ENCODE results near the gene PLEKHH1.

The PLEKHH1 gene

DNA sequence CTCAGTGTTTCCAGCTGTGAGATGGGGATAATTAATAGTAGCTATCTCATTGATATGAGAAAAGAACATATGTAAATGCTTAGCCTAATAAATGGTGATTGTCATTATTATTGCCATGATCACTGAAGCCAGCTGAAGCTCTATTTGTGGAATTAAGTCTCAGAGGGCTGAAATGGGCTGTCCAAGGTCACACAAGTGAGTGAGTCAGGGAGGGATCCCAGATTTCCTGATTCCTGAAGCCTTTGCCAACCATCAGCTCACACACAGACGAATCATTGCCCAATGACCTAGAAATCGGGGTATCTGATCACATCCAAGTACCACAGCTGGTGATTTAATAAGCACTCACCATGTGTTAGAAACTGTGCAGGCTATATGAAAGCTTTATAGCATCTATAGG lies 23.0 kb upstream of the PLEKHH1 start:
- no peak for DNase-seq (ENCODE audit: low read depth in 2 of 2)

DNA sequence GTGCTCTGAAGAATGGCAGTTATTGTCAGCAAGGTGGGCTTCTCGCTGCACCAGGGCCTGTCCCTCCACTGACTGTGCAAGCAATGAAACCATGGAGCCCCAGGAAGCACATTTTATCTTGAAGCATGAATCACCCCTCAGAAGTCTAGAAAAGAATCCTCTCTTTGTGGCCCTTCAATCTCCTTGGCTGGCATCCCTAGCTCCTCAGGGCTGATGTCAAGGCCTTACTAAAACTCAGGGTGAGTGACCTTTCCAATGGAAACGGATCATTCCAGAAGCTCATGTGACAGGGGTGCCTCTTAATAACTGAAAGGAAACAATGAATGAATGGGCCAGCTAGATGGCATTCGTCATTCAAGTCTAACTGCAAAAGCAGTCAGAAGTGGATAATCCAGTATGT lies 22.3 kb upstream of the PLEKHH1 start:
- DNase-seq (ENCODE audit: low read depth in 2 of 2), result no peak

DNA sequence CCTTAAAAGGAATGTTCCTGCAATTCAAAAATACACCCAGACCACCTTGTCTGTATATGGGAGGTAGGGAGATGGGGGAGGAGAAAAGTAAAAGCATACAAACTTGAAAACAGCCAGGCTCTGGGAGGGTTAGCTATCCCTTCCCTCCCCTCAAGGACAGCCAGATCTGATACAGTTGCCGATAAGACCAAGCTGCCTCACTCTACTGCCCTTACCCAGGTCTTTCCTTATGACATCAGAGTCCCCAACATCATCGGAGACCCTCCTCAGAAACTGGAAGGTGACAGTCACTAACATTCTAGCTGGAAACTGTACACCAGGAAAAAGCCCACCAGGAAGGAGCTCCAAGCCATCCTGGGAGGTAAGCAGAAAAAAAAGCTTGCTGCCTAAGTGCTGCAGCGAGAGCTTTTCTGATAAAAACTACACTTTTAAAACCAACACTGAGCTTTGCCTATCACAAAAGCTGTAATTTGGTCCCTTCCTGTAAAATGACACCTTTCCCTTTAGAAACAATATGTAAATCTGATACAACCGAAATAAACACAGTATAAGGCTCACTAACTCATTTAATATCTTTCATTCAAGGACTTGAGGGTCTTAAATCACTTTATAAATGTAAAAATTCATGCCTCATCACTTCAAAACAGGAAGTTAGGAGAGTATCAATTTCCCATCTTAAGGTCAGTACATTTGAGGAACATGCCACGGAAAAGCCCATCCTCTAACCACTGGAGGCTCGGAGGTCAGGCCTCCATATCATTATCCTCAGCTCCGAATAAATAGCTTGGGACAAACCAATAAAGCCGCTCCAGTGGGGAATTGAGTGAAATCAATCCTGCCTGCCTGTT lies 20.4 kb upstream of the PLEKHH1 start:
- DNase-seq (ENCODE audit: low read depth in 2 of 2), result no peak

DNA sequence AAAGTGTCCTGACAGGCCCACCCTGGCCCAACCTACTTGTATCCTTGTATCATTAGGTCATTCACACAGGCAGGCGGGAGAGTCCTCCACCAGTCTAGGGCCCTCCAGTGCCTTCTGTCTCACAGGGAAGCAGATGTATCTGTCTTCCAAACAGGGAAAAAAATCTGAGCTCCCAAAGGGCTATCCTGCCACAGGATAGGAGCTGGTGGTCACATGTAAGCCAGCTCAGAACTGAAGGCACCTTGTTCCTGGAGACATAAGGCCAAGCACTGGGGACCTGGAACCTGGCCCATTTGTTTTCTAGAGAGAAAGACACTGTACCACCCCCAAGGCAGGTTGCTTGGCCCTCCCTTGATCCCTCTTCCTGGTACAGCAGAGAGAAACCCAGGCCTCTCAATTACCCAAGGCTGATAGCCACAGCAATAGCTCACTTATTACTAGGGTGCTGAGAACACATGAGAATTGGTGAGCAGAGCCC lies 19.4 kb upstream of the PLEKHH1 start:
- DNase-seq (ENCODE audit: low read depth in 2 of 2), result no peak

DNA sequence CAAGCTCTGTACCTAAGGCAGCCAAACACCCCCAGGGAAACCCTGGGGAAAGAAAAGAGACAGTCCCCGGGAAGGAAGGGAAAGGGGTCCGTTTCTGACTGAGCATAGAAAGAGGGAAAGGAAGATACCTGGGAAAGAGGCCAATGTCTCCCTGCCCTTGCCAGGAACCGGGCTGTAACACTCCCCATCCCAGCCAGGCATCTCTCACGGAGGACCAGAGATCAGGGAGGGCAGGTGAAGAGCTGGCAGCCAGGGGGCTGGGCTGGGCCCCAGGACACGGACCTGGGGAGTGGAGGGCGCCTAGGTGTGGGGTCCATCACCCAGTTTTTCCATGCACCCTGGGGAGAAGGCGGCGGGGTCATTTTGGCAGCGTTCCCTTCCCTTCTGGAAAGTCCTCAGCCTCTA lies 18.9 kb upstream of the PLEKHH1 start:
- no peak for DNase-seq (ENCODE audit: low read depth in 2 of 2)

DNA sequence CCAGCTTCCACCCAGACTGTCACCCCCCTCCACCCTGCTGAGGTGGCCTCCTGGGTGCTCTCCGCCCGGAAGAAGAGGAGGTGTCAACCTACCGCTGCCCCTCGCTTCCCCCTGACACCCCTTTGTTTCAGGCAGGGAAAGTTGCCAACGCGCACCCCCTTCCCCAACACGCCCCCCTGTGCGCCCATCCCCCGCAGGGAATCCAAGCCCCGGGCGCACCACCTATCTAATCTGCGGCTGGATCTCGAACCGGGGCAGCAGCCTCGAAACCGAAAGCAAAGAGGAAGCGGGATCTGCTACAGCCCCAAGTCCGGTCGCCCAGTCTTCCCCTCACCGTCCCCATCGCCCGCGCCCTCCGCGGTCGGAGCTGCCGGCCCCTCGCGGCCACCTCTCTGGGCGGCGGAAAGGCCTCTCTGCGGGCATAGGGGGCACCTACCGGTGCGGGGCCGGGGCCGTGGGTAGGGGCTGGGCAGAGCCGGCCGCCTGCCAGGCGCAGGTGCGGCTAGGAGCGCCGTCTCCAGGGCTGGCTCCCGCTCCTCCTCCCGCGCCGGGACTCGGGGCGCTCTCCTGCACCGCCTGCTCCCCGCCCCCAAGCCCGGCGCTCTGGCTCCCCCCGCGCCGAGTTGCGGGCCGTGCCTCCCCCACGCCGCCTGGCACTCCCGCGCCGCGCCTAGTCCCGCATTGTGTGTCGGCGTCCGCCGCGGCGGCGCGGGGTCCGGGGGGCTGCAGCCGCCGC lies 18.3 kb upstream of the PLEKHH1 start:
- peak in 1 of 2 donors; percentile 18 for DNase-seq (ENCODE audit: low read depth in 2 of 2)

DNA sequence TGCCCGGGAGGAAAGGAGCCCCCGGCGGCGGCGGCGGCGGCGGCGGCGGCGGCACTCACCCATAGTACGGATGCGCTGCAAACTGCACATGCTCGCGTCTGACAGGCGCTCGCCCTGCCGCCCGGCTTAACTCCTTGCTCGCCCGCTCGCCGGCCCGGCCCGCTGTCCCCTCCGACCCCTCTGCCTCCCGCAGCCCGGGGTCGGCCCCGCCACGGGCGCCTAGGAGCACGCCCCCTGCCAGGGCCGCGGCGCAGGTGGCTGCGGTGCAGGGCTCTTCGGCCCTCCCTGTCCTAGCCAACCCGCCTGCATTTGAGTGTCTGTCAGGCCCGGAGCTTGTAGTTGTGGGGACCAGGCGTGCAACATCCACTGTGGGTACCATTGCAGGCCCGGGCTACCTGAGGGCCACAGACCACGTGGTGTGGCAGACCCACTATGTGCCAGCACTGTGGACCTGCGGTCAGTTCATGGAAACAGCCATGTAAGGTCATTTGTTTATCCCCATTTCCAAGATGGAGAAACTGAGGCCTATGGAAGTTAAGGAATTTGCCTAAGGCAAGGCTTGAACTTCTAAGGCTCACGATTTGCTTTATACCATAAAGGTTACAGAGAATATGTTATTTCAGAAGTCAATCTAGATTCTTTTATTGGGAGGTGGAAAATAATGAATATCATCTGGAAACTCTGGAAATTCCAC lies 17.6 kb upstream of the PLEKHH1 start:
- DNase-seq (ENCODE audit: low read depth in 2 of 2), result no peak

DNA sequence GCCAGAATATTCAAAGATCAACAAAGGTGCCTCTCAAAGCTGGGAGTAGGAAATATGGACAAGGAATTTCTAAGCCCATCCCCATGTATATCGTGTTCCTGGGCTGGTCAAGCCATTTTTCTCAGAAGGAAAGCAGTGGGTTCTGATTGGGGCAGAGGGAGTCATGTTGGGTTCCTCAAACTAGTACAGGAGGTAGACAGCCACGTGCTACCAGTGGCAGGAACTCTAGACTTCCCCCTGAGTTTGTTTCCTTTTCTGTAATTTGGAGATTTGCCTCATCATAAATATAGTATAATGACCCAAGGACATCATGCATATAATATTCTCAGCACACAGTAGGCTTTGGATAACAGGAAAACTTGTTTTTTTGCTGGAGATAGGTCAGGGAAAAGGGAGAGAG lies 16.4 kb upstream of the PLEKHH1 start:
- no peak for DNase-seq (ENCODE audit: low read depth in 2 of 2)

DNA sequence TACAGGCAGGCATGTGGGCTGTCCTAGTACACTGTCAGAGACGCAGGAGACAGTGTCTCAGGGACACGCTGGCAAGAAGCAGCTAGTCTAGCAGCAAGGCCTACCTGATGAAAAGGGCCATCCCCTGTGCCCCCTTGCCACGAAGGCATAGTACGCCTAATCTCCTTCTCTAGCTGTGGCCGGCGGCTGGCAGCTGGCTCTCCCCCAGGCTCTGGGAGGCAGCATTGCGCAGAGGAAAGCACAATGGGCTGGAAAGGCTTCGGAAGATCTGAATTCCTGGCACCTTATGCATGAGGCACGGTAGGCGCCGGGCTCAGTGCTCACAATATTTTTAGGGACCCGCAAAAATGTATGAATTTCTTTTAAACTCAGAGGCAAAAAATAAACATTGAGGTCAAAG lies 16.0 kb upstream of the PLEKHH1 start:
- no peak for DNase-seq (ENCODE audit: low read depth in 2 of 2)

DNA sequence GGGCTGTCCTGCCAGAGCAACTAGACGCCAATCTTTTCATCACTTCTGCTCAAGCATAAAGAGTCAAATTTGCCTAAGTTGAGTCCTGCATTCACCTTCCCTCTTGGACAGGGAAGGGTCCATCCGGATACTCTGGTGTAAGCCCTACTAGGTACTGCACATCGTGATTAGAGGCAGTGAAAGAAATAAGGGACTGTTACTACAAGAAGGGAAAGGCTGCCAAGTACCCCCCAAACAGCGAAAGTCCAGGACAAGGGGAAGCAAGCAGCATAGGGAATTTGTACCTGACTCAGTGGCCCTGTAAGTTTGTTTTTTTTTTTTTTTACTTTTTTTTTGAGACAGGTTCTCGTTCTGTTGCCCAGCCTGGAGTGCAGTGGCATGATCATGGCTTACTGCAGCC lies 13.7 kb upstream of the PLEKHH1 start:
- no peak for DNase-seq (ENCODE audit: low read depth in 2 of 2)

DNA sequence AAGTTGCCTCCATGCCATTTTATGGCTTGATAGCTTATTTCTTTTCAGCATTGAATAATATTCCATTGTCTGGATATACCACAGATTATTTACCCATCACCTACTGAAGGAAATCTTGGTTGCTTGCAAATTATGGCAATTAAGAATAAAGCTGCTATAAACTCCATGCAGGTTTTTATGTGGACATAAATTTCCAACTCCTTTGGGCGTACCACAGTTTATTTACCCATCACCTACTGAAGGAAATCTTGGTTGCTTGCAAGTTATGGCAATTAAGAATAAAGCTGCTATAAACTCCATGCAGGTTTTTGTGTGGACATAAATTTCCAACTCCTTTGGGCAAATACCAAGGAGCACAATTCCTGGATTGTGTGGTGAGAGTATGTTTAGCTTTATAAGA lies 12.6 kb upstream of the PLEKHH1 start:
- DNase-seq (ENCODE audit: low read depth in 2 of 2), result no peak

DNA sequence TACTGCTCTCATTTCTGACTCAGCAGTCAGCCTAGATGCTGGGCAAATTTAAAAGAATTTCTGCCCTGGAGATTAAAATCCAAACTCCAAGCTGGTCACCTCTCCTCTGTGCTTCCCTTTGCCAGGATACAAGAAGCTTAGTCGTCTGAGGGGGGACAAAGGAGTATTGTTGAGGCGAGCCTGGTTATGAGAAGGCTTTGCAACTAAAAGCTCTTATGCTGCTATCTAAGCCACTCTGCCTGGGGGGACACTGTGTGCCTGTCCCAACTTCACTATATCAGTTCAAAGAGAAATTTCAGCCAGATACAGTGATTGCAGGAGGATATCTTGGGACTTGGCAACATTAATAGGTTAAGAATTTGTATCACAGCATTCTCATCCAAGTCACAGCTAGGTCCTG lies 10.8 kb upstream of the PLEKHH1 start:
- no peak for DNase-seq (ENCODE audit: low read depth in 2 of 2)

DNA sequence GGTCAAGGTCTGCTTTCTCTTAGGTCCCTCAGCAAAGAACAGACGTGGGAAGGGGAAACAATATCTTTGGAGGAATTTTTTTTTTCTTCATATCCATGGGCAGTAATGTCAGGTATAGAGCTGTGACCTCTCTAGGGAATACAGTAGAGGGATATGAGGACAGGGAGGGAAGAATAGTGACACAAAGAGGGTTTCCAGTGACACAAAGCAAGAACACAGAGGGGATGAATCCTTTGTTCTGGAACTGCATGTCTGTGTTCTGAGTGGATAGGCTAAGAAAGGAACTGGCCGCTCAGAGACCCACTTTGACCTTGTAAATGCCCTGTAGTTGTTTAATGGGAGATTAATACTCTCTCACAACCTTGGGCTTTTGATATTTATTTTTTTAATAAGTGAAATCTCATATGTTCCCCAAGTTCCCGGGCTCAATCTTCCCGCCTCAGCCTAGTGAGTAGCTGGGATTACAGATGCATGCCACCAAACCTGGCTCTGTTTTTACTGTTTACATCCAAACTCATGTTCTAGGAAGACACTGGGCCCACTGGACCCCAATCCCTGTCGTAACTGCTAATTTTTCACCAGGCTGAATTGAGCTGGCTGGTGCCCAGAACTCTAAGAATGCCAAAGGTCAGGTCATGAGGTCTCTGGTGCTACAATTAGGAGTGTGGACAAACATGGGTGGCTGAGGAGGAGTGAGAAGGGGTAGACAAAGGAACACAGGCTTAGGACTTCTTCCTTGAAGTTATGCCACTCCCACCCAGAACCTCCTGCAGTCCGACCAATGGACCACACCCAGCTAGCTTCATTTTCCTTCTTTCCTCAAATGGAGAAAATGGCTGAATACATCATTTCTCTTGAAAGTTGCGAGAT lies 9.1 kb upstream of the PLEKHH1 start:
- no peak for DNase-seq (ENCODE audit: low read depth in 2 of 2)

DNA sequence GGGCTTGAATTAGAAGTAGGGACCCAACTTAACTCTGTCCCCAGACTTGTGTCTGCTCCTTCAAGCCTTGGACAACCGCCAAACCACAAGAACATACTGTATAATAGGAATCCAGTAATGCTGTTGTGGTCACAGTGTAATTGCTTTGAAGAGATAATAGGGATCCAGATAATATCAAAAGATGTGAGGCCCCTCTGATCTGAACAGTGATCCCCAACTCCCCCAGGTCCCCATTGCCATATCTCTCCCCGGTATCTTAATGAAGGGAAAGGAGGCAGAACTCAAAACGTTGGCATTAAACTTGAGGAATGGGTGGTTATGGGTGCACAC lies 8.5 kb upstream of the PLEKHH1 start:
- DNase-seq (ENCODE audit: low read depth in 2 of 2), result no peak

DNA sequence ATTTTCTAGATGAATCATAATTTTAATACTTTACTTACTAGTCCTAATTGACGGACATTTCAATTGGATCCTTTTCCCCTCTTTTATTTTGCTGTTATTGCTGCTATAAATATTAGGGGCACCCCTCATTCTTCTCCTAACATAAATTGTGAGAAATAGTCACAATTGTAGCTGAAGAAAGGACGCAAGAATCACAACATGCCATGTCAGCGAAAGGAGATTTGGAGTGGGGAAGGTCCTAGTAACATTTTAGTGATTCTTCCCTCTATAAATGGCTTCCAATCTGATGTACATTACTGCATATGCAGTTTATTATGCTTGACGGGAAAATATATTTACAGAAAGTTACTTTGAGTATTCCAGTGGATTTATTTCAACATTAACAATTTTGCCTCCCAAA lies 7.7 kb upstream of the PLEKHH1 start:
- no peak for DNase-seq (ENCODE audit: low read depth in 2 of 2)

DNA sequence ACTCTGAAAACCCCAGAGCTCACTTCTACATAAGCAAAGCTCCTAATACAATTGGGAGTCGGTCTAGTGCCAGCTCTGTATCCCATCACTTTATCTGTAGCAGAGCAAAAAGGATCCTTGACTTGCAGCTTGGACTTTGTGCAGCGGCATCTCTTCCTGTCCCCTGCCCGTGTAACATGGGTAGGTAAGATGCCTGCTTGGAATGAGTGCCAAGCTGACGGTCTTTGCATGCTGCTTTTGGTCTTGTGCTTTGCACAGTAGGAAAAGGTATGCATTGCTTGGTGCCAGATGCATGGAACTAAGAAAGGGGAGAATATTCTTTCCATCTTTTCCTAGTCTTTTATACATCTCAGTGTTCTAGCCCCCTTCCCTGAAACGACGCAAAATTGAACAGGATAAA lies 6.9 kb upstream of the PLEKHH1 start:
- no peak for DNase-seq (ENCODE audit: low read depth in 2 of 2)

DNA sequence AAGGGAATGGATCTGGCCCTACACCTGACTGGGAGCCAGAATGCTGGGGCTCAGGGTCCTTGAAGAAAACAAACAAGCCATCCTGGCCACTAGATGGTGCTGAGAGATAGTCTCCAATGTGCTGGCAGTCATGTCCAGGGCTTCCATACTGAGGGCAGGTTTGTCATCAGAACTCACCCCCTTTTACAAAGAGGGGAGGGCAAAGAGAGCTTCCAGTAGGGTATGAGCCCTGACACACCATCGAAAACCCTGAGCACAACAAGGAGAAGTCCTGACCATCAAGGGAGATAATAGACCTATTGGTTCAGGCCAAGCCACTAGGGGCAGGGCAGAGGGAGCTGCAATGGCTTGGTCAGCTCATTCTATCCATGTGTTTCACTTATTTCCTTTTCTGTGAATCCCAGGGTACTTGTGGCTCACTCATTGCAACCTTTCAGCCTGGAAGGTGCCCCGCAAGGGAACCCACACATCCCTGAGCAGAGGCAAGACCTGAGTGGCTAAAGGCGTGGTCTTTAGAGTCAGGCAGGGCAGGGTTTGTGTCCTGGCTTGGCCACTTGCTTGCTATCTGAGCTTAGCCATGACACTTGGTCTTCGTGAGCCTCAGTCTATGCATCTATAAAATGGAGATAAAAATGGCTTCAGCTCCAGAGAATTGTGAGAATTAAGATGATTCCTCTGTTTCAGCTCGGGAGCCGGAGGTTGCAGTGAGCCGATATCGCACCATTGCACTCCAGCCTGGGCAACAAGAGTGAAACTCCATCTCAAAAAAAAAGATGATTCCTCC lies 6.2 kb upstream of the PLEKHH1 start:
- no peak for DNase-seq (ENCODE audit: low read depth in 2 of 2)

DNA sequence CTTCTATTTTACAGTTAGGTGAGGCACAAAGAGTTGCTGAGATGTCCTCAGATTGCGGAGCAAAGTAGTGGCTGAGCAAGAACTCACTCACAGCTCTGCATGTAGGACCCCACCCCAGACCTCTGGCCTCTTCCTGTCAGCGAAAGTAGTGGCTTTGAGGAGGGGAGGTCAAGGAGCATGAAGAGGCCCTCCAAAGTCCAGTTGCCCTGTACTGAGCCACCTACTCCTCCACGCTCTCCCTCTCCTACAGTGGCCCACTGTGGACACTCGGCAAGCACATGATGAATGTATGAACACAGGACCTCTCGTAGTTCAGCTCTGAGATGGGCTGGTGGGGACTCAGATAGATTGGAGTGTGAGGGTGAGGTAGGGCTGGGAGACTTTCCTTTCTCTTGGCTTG lies 5.3 kb upstream of the PLEKHH1 start:
- no peak for DNase-seq (ENCODE audit: low read depth in 2 of 2)

DNA sequence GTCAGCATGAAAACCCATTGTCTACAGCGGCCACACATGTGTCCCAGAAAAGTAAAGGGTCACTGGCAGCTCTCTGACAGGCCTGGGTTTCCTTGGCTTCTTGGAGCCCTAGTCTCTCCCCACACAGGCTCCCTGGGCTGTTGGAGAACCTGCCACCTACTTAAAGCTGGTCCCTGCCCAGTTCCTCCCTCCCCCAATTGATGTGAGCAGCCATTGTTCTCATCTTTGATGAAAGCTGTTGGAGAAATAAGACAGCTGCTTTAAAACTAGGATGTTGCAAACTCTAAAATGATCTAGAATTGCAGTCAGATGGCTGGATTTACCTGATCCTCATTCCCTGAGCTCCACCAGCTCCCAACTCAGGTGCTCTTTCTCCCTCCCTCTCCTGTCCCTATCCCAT lies 4.8 kb upstream of the PLEKHH1 start:
- no peak for DNase-seq (ENCODE audit: low read depth in 2 of 2)

DNA sequence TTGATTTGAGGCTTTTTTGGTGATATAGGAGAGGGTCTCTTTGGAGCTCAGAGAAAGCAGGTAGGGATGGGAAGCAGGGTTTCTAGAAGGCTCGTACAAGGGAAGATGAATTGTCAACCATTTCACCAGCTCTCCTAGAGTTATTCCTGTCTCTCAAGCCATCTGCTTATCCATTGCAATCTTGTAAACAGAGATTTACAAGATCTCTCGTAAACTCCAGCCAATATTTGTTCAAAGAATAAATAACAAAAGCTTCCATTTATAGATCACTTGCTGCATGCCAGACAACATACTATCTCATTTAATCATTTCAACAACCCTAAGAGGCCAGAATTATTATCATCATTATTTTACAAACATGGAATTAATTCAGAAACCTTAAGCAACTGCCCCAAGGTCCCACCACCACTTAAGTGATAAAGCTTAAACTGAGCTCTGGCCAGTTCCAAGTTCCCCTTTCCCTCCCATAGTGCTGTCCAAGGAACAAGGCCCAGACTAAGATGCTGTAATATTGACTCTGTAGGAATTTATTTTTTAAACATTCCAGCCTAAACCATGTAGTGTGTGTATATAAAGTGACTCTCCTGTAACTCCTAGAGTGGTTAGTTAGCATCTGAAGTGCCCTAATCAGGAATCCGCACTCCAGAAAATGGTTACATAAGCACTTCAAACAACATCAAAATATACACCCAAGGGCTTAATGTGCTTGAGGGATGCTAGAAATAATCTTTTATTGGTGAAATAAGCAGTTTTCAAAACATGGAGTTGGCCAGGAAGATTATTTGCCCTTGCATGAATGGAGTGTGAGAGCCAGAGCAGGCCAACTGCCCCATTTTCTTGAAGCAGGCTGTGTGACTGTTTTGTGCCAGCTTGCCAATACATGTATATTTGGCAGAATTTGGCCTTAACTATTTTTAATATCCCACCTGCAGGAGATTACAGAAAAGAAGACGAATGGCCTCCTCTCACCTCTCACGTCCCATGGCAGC lies 2.8 kb upstream of the PLEKHH1 start:
- no peak for DNase-seq (ENCODE audit: low read depth in 2 of 2)

Measured in stimulated activated CD8-positive, alpha-beta memory T cell treated with anti-CD3 and anti-CD28 coated beads, Interleukin-2, amount 100 ng/mL, for 48 hours (primary cell).